Measurements from ENCODE around the gene ATL1.
"Not testable (repeated sequence)": the region's sequence is repeated elsewhere in the genome, so short reads cannot be mapped to it uniquely, and the experiment has no call there.

Gene ATL1

GRCh38 chr14:50664579-50664978 lies 104.6 kb downstream of the ATL1 start:
- not testable (repeated sequence) for DNase-seq

- not testable (repeated sequence) for DNase-seq
Observed at GRCh38 chr14:50665300-50665699, 105.4 kb downstream of the ATL1 start.

- no peak for DNase-seq
Observed at GRCh38 chr14:50666772-50667683, 107.1 kb downstream of the ATL1 start.

- peak; percentile 10 for DNase-seq
Observed at GRCh38 chr14:50667684-50667995, 107.7 kb downstream of the ATL1 start.

- peak; percentile 21 for DNase-seq
Observed at GRCh38 chr14:50667996-50668825, 108.3 kb downstream of the ATL1 start, which contains the start of gene SAV1. SAV1 (minus strand) TSS chr14:50668306; CDS start chr14:50667967, 339 bp downstream.

- DNase-seq, result no peak
Observed at GRCh38 chr14:50668826-50669143, 108.8 kb downstream of the ATL1 start.

- DNase-seq, result no peak
Observed at GRCh38 chr14:50669441-50669986, 109.6 kb downstream of the ATL1 start.

- DNase-seq, result no peak
Observed at GRCh38 chr14:50670196-50670865, 110.4 kb downstream of the ATL1 start.

- DNase-seq, result no peak
Observed at GRCh38 chr14:50670866-50671256, 110.9 kb downstream of the ATL1 start.

- DNase-seq, result no peak
Observed at GRCh38 chr14:50675597-50675996, 115.7 kb downstream of the ATL1 start.

- no peak for DNase-seq
Observed at GRCh38 chr14:50676814-50677516, 117.0 kb downstream of the ATL1 start.

GRCh38 chr14:50677527-50678063 lies 117.7 kb downstream of the ATL1 start:
- DNase-seq, result no peak

GRCh38 chr14:50678163-50678562 lies 118.2 kb downstream of the ATL1 start:
- no peak for DNase-seq

- DNase-seq, result no peak
Observed at GRCh38 chr14:50679674-50680073, 119.7 kb downstream of the ATL1 start.

Data from activated T-cell treated with anti-CD3 and anti-CD28 coated beads for 4 hours (primary cell).